Head of caudate nucleus (tissue), 42 donors: ENCODE data around the gene SEC24A.
"Not testable (repeated sequence)": the region's sequence is repeated elsewhere in the genome, so short reads cannot be mapped to it uniquely, and the experiment has no call there.

Source experiments
- DNase-seq, 42 donors: peaks; one replicate each; pipeline versions ENCODE4 v3.0.0 to v3.0.0-alpha.2; 2020 to 2021; ENCODE audit warnings: mixed read lengths in 7 of 42
- intact Hi-C: fragments of 100-400 bp; cut with DNase I; formaldehyde crosslinking; loops from one replicate; pipeline ENCODE4 v1.15.0; 2022

Gene SEC24A

DNA sequence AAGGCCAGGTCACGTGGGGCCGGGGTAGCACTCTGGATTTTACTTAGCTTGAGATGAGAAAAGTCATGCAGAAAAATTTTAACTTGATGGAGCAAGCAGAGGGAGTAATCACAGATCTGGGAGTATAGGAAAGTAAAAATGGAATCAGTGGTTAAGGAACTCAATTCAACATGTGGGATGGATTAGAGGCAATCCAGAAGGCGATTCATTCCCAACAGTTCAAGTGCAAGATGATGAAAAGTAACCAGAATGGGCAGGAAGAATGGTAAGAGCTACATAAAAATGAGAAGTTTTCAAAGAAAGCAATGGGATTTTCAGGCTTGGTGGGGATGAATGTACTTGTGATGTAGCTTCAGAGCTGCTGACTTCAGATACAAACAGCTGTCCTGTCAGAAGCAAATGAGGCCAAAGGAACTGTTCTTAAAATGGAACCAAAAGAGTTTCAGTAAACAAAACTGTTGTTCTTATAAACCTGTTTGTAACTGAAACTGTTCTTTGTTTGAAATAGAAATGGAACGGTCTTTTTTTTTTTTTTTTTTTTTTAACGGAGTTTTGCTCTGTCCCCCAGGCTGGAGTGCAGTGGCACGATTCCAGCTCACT, 5.6 kb upstream of the SEC24A start:
- no peak for DNase-seq
- intact Hi-C loops, result no loop called here

DNA sequence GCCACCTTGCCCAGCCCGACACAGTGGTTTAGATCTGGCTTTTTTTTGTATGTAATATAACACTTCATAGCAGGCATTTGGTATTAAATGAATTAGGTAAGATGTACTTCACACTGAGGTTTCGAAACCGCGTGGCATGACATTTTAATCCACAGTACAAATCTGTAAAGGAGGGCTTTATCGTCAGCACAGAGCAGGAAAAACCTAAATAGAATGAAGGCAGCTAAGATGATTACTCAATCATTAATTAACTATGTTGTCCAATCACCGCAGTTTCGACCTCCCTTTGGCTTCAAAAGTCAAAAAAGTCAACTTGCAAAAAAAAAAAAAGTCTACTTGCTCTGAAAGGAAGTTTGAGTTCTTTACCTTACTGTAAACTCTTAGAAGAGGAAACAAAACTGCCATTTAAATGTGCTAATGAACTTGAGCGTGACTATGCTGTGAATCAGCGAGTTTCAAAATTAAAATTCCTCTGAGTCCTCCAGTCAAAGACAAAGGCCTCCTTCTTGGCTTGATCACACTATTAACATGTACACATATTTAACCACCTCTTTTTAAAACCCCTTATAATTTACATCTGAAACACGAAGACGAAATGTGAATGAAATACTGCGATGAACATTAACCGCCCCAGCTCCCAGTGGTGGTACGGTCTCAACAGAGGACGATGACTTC, 698 bp upstream of the SEC24A start:
- intact Hi-C loops, result loop anchor here (2.0 kb wide), 1 partner anchor 15 kb away; the partner anchor contains the start of gene SAR1B
- peak in 1 of 42 donors; percentile 2 for DNase-seq

DNA sequence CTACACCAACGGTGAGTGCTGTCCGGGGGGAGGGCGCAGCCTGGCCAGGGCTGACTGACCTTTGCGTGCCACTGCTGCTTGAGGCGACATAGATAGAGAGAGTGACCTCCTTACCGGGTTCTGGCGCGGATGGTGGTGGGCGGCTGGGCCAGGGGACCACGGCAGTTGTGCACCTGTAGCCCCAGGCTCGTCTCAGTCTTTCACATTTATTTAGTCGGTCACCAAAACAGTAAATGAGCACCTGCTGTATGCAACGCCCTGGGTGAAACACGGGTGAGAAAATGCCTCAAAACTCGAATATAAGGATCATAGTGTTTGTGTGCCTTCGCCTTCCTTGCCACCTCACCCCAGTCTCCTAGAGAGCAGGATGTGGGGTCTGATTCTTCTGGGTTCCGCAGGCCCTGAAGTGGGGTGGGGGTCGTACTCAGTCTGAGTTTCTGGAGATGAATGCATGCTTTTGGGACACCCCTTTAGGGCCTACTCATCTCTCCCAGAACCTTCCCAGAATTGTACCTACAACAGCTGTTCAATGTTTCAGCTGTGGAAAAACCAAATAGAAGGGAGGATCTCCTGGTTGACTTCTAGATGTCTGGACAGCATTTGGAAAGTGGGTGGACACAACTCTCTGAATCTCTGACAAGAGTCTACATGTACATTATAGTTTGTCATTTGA, 714 bp downstream of the SEC24A start:
- peak in 14 of 42 donors; percentile 6 to 47 (median 16) for DNase-seq
- intact Hi-C loops, result loop anchor here (2.0 kb wide), 1 partner anchor 16 kb away; the partner anchor contains the start of gene SAR1B

DNA sequence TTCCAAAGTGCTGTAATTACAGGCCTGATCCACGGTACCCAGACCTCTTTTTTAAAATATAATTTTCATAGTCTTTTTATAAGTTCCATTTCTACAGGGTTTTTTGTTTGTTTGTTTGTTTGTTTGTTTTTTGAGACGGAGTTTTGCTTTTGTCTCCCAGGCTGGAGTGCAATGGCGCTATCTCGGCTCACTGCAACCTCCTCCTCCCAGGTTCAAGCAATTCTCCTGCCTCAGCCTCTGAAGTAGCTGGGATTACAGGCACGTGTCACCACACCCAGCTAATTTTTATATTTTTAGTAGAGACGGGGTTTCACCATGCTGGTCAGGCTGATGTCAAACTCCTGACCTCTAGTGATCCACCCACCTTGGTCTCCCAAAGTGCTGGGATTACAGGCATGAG, 2.1 kb downstream of the SEC24A start:
- not testable (repeated sequence) for DNase-seq
- intact Hi-C loops, result loop anchor here (10.0 kb wide), 1 partner anchor 84 kb away; the partner anchor contains the start of gene CAMLG

DNA sequence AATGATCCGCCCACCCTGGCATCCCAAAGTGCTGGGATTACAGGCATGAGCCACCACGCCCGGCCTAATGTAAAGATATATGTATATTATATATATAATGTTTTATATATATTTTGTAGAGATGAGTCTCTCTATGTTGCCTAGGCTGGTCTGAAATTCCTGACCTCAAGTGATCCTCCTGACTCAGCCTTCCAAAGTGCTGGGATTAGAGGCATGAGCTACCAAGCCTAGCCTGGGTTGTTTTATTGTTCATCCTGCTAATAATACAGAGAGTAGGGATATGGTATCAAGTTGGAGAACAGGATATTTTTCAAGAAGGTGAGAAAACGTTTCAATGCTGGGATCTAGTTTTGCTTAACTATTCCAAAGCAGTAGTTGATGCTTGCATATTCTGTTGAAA, 2.9 kb downstream of the SEC24A start:
- DNase-seq, result no peak
- intact Hi-C loops, result loop anchor here (10.0 kb wide), 1 partner anchor 83 kb away; the partner anchor contains the start of gene CAMLG

DNA sequence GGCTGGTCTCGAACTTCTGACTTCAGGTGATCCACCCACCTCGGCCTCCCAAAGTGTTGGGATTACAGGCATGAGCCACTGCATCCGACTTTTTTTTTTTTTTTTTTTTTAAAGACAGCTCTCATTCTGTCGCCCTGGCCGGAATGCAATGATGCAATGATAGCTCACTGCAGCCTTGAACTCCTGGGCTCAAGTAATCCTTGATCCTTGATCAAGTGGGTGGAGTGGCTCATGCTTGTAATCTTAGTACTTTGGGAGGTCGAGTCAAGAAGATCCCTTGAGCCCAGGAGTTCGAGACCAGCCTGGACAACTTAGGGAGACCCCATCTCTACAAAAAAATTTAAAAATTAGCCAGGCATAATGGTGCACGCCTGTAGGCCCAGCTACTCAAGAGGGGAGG, 8.1 kb downstream of the SEC24A start:
- intact Hi-C loops, result loop anchor here (10.0 kb wide), 1 partner anchor 78 kb away; the partner anchor contains the start of gene CAMLG
- DNase-seq, result no peak

DNA sequence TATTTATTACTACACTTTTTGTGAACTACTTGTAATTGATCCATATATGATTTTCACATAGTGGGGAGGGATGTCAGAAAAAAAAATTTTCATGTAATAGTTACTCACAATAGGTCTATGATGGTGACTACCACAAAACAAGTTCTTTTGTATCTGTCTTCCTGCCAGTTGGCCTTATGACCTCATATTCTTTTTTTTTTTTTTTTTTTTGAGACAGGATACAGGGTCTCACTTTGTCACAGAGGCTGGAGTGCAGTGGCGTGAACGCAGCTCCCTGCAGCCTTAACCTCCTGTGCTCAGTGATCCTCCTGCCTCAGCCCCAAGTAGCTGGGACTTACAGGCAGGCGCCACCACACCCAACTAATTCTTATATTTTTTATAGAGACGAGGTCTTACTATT, 10.9 kb downstream of the SEC24A start:
- DNase-seq, result no peak
- intact Hi-C loops, result loop anchor here (10.0 kb wide), 1 partner anchor 75 kb away; the partner anchor contains the start of gene CAMLG

DNA sequence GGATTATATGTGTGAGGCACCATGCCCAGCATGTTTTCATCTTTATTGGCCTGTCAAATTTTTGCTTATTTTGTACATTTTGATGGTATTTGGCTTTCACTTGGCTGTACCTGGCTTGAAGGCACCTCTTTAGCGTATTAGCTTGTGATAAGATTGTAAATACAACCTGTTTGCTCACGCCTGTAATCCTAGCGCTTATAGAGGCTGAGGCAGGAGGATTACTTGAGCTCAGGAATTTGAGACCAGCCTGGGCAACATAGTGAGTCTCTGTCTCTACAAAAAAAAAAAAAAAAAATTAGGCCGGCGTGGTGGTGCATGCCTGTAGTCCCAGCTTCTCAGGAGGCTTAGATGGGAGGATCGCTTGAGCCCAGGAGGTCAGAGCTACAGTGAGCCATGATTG, 11.3 kb downstream of the SEC24A start:
- DNase-seq, result no peak
- intact Hi-C loops, result loop anchor here (10.0 kb wide), 1 partner anchor 75 kb away; the partner anchor contains the start of gene CAMLG

DNA sequence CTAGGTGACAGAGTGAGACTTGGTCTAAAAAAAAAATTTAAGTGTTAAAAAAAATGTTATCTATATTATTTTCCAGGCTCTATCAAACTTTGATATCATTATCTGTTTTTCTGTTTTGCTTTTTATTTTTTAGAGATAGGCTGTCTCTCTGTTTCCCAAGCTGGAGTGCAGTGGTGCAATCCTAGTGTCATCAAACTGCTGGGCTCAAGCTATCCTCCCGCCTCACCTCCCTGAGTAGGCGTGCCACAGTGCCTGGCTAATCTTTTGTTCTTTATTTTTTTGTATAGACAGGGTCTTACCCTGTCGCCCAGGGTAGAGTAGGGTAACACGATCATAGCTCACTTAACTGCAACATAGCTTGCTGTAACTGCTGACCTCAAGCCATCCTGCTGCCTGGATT, 14.4 kb downstream of the SEC24A start:
- DNase-seq, result peak in 1 of 42 donors; percentile 18
- intact Hi-C loops, result no loop called here

DNA sequence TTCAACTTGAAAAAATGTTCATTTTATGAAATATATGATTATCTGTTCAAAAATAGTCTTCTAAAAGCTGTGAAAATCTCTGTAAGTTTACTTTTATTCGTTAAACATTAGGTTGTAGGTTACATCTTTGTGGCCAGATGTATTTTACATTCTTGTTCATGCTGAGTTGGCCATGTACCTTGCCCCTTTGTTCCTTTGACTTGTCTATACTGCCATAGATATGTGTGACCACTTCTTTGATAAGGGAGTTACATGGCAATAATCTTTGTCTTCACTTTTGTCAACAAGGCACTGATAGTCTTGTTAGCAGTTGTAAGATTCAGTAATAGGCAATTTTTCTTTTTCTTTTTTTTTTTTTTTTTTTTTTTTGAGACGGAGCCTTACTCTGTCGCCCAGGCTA, 15.9 kb downstream of the SEC24A start:
- no peak for DNase-seq
- intact Hi-C loops, result no loop called here

DNA sequence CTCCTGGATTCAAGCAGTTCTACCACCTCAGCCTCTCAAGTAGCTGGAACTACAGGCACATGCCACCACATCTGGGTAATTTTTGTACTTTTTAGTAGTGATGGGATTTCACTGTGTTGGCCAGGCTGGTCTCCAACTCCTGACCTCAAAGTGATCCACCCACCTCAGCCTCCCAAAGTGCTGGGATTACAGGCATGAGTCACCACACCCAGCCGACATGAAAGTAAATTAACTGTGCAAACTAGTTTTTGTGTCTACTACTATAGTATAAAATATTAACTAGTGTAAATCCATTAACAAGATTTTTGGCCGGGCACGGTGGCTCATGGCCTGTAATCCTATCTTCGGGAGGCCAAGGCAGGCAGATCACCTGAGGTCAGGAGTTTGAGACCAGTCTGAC, 25.0 kb downstream of the SEC24A start:
- DNase-seq, intact Hi-C loops: not testable (repeated sequence)

DNA sequence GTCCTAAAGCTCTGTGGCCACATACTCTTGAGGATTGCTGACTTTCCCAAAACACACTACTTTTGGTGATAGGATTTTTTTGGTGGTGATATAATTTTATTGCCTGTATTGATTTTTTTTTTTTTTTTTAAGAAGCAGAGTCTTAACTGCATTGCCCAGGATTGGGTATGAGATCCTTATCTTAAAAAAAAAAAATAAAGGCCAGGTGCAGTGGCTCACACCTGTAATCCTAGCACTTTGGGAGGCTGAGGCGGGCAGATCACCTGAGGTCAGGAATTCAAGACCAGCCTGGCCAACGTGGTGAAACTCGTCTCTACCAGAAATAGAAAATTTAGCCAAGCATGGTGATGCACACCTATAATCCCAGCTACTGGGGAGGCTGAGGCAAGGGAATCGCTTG, 28.8 kb downstream of the SEC24A start:
- intact Hi-C loops, result not testable (repeated sequence)

DNA sequence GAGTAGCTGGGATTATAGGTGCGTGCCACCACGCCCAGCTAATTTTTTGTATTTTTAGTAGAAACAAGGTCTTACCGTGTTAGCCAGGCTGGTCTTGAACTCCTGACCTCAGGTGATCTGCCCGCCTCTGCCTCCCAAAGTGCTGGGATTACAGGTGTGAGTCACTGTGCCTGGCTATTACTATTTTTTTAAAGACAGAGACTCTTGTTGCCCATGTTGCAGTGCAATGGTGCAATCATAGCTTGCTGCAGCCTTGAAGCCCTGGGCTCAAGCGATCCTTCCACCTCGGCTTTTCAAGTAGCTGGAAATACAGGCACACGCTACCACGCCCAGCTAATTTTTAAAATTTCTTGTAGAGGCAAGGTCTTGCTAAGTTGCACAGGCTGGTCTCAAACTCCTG, 41.6 kb downstream of the SEC24A start:
- intact Hi-C loops, DNase-seq: not testable (repeated sequence)

More for the DNA sequence above, 28.8 kb downstream of the SEC24A start:
- DNase-seq, result not testable (repeated sequence)

DNA sequence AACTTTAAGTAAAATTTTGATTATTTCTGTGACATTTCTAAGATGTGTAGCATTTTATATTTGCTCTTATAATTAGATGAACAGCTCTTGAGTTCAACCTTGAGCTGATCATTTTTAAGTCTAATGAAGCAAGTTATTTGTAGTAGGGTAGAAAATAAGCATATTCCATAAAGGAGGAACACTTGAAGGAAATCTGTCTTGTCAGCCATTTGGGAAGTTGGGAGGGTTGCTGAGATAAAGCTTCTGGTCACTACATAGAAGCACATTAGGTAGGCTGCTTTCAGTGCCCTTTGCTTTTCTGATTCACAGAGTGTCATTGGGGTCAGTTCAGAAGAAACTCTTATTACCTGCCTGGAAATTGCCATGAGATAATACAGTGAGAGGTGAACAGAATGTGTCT, 44.1 kb downstream of the SEC24A start:
- DNase-seq, result no peak
- intact Hi-C loops, result no loop called here

DNA sequence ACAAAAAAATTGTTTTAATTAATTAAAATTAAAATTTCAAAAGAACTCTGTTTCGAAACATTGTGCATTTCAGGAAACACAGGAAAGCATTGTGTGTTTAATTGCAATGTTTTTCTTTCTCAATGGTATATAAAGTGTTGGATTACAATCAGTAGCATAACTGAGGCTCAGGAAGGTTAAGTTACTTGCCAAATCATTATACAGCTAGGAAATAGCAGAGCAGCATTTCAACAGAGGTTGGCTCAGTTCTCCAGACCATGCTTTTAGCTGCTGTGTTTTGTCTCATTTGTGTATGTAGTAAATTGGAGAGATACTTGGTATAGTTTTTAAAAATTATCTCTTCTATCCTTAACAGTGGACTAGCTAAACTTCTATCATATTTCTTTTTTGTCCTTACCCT, 59.7 kb downstream of the SEC24A start:
- no peak for DNase-seq
- intact Hi-C loops, result no loop called here

DNA sequence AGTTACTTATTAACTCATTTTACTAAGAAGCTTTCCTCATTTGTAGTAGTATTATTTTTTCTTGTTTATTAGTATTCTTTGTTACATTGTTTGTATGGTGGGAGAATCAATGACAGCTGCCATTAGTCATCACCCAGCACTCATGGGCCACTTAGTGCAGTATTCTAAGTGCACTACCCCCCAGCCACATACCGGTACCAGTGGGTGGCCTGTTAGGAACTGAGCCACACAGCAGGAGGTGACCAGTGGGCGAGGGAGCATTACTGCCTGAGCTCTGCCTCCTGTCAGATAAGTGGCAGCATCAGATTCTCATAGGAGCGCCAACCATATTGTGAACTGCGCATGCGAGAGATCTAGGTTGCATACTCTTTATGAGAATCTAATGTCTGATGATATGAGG, 65.5 kb downstream of the SEC24A start:
- intact Hi-C loops, result no loop called here
- no peak for DNase-seq

DNA sequence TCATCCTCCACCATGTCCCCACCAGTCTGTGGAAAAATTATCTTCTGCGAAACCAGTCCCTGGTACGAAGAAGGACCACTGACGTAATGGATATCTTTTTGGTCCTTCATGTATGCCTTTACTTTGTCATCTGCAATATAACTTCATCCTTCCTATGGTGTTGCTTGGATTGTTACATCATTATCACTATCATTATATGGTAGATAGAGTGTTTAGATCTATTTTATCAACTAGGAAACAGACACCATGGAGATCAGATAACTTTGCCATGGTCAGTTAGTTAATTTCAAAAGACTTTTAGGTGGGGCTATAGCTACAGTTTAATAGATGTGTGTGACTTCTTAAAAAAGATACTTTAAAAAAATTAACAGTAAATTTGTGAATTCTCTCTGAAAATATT, 66.0 kb downstream of the SEC24A start:
- no peak for DNase-seq
- intact Hi-C loops, result no loop called here

DNA sequence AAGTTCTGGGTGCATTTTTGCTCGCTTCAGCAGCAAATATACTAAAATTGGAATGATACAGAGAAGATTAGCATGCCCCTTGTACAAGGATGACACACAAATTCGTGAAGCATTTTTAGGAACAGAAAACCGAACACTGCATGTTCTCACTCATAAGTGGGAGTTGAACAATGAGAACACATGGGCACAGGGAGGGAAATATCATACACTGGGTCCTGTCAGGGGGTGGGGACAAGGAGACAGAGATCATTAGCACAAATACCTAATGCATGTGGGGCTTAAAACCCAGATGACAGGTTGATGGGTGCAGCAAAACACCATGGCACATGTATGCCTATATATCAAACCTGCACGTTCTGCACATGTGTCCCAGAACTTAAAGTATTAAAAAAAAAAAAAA, 66.9 kb downstream of the SEC24A start:
- intact Hi-C loops, result not testable (repeated sequence)
- peak in 19 of 42 donors; percentile 8 to 80 (median 37) for DNase-seq

DNA sequence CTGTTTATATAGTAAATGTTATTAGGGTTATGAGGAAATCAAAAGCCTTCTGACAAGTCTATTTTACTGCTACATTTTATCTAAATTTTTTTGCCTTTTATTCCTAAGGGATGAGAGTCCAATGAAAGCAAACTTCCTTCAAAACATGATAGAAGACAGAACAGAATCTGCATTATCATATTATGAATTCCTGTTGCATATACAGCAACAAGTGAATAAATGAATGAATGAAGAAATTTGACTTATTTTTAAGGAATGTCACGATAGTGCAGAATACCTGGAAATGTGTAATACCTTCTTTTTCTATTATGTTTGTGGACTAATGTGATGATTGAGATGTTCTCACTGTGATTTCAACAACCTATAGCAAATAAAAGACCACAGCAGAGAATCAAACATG, 76.3 kb downstream of the SEC24A start:
- DNase-seq, result no peak
- intact Hi-C loops, result no loop called here

DNA sequence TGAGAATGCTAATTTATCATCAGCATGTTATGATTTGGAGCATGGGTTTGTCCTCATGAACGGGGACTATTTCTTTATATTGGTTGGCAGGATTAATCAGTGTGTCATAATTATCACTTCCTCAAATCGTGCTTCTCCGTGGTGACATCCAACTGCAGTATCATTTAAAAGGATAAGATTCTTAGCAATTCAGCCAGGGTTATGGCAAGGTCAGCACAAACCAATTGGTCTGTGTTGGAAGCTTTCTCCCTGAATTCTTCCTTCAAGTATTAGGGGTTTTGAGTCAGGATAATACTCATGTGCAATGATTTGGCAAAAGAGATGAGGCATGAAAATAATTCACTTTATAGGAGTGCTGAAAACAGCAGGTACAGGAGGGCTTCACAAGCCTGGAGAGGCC, 84.2 kb downstream of the SEC24A start:
- DNase-seq, result no peak
- intact Hi-C loops, result loop anchor here (10.0 kb wide), 1 partner anchor 78 kb away; no protein-coding TSS in a partner anchor
